UCSD-AML1 (cell line): ENCODE data around the gene PODN.

Source experiments
- DNase-seq: peaks from one replicate; lab custom pipeline; 2025; ENCODE audit not compliant: unreplicated experiment; lab: John Stamatoyannopoulos, UW

Gene PODN

GRCh38 chr1:53112861-53113260 is 50.8 kb downstream of the PODN start:
- DNase-seq = no peak

GRCh38 chr1:53114090-53114489 is 52.1 kb downstream of the PODN start:
- DNase-seq = no peak

DNA sequence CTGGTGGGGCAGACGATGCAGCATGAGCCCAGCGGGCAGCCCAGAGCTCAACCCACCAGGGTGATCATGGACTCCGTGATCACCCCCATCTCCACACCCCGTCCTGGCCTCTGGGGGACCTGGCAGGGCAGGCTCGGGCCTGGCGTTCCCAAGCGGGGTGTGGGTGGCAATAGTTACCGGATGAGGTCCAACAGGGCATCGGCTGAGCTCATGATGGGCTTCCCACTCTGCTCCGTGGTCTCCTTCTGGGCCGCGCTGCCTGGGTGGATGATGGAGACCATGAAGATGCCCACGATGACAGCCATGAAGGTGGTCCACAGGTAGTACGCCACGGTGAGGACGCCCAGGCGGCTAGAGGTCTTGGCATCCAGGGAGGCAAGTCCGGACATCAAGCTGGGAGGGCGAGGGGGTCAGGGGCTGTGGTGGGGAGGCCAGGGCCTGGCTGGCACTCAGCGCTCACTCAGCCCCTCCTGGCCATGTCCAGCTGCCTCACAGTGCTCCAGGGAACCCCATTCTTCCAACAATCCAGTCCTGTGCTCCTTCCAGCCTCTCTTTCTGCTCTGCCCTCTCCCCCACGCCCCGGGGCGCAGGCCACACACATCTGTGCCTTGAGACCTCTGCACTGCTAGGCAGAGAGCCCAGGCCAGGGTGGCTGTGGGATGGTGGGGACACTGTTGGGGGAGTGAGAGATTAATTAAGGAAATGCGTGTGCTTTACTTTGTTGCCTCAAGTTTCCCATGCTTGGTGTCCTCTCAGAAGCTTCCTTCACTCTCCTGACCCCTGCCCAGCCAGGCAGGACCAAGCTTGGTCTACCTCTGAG is 52.8 kb downstream of the PODN start:
- DNase-seq = no peak

- no peak for DNase-seq
These were observed 53.6 kb downstream of the PODN start for GRCh38 chr1:53115403-53116306.

- no peak for DNase-seq
These were observed 54.3 kb downstream of the PODN start for GRCh38 chr1:53116307-53116810.

- no peak for DNase-seq
These were observed 55.1 kb downstream of the PODN start for GRCh38 chr1:53116933-53117600.

- DNase-seq = no peak
These were observed 55.8 kb downstream of the PODN start for GRCh38 chr1:53117836-53118235.

DNA sequence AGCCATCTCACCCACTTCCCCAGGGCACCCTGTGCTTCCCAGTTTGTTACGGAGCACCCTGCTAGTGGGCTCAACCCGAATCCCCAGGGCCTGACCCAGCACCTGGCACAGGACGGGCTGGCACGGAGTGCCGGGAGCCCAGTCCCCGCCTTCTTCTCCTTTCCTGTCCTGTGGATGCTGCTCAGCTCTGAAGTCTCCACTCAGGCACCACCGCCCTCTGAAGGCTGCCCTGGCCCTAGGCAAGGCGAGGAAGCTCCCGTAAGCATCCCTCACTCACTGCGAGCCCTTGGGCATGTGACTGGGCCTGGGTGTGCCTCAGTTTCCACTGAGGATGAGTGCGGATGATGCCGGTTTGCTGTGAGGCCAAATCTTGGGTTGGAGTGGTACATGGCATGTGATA is 58.6 kb downstream of the PODN start:
- DNase-seq = no peak

DNA sequence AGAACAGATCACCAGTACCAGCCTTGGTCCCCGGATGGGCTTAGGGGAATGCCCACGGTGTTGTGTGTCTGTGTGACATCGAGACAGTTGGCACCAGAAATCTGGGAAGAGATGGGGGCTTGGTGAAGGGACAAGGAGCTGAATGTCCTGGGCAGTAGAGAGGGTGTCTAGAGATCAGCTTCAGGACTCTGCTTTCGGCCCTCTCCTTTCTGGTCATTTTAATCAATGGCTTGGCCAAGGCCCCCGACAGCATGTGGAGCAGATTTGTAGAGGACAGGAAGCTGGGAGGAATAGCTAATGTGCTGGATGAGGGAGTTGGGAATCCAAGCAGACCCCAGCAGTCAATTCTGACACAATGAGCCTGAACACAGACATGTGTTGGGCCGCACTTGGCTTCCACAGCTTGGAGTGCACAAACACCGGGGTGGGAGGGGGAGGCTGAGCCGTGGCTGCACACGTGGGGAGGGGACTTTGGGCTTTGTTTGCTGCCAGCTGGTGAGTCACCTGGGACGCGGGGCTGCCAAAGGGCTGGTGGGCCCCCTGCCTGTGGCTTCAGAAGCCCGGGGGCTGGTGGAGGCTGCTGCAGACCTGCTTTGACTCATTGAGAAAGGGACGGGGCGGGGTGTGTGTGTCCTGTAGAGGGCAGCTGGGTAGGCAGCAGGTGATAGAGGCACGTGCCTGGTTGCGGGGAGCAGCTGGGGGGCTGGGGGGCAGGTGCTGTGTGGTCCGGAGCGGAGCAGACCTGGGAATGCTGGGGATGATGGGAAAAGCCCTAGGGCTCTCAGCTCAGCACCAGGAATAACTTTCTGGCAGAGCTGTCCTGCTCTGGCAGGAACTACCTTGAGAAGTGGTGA is 59.5 kb downstream of the PODN start:
- DNase-seq = no peak

- no peak for DNase-seq
These were observed 60.3 kb downstream of the PODN start for GRCh38 chr1:53122201-53122885.

- no peak for DNase-seq
These were observed 61.0 kb downstream of the PODN start for GRCh38 chr1:53122961-53123413.

- no peak for DNase-seq
These were observed 61.6 kb downstream of the PODN start for GRCh38 chr1:53123453-53124140.

- DNase-seq = no peak
These were observed 63.1 kb downstream of the PODN start for GRCh38 chr1:53125122-53125521.

GRCh38 chr1:53125623-53126360 is 63.8 kb downstream of the PODN start:
- no peak for DNase-seq

- DNase-seq = no peak
These were observed 64.5 kb downstream of the PODN start for GRCh38 chr1:53126495-53126894.

DNA sequence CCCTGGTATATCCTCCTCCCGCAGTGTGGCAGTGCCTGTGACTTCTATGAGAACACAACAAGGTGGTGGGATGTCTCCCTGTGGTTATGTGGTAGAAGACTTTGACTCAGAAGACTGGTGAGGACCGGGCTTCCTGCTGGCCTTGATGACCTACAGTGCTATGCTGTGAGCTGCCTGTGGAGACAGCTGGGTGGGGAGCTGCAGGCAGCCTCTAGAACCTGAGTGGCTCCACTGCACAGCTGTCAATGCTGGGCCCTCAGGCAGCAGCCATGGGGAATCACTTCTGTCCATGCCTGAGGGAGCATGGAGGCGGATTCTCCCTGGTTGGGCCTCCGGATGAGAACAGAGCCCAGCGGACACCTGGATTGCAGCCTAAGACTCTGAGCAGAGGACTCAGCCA is 65.5 kb downstream of the PODN start:
- DNase-seq = no peak

- DNase-seq = no peak
These were observed 66.4 kb downstream of the PODN start for GRCh38 chr1:53128401-53128800.

DNA sequence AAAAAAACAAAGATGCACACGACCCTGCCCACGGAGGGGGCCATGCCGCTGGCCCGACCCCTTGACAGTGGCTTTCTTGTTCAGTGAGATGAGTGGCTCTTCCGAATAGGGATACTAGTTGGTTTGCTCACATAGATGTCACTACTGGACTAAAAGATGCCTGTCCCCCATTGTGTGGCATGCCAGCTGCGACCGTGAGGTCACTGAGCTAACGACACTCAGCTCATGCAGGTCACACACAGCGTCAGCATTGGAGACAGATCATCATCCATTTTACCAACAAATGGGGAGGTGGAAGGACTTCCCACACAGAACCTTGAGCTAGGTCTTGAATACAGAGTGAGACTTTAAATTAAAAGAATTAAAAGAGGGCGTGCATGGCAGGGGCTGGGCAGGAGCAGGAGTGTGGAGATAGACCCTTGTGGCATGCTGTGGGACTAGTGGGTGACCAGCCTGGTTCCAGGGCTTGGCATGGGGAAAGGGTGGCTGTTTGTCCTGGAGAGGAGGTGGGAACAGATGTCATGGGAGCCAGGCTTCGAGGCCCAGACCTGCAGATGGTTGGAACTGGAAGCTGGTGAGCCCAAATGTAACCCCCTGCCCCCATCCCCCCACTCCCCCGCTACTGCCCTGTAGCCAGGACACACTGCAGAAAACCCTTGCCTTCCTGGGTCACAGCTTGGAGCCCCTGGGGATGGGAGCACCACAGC is 68.0 kb downstream of the PODN start:
- no peak for DNase-seq
